ENCODE results near the gene HOXA6. TPM values are rescaled to one million over a fixed set of nuclear protein-coding genes. Genes with fewer than 3 reads are reported as not detected.

Gene HOXA6
- total and polyA plus RNA-seq, 9 donors, result 4.2 to 10.5 (median 5.6) TPM

DNA sequence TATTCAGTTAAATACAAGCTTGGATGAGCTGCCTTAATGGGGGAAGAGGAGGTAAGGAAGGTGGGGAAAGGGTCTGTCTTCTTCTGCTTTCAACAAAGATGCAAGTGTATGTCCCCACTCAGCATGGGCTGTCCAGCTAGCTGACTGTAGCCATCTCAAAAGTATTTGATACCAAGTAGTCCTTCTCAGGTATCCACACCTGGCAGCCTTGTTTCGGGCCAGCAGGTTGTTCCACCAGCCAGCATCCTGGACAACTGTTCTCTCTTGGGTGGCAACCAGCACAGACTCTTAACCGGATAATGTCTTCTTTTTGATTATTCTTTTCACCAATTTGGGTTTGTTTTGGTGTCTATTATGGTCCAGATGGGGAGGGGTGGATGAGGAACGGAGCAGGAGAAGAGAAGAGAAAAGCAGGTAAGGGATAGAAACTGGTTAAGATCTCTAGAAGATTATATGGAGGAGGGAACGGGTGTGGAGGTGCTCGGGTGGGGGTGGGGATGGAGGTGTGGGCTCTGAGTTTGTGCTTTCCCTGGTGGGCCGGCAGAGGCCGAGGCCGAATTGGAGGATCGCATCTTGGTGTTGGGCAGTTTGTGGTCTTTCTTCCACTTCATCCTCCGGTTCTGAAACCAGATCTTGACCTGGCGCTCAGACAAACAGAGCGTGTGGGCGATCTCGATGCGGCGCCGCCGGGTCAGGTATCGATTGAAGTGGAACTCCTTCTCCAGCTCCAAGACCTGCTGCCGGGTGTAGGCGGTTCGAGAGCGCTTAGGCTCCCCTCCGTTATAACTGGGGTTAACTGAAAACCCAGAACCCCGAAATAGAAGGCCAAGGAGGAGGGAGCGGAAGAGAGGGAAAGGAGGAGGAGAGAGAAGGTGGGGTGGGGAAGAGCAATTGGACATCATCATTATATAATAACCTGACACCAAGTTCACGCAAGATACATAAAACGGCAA is 18.5 kb downstream of the HOXA6 start:
- peak overlapping the region; percentile 82 for H3K27ac ChIP-seq (ENCODE audit: low read length)
- H3K27me3 ChIP-seq (ENCODE audit: control insufficient read depth, insufficient read depth, low read length), result peaks cover 6% of the 10 kb centered on the region
- peaks cover 12% of the 10 kb centered on the region for H3K36me3 ChIP-seq (ENCODE audit: control insufficient read depth, insufficient read depth, low read length)
- no peaks in the 10 kb centered on the region for H3K9me3 ChIP-seq (replicated peaks; ENCODE audit: control insufficient read depth, low read depth, low read length)
- DNase-seq, result no peak
- H3K4me3 ChIP-seq (ENCODE audit: low read length), result peak overlapping the region; percentile 54
- H3K4me1 ChIP-seq (ENCODE audit: control insufficient read depth, insufficient read depth, low read length), result peaks cover 52% of the 10 kb centered on the region
- WGBS (ENCODE audit: insufficient coverage), result 76% methylated on average over 17 of the region's 28 CpGs

DNA sequence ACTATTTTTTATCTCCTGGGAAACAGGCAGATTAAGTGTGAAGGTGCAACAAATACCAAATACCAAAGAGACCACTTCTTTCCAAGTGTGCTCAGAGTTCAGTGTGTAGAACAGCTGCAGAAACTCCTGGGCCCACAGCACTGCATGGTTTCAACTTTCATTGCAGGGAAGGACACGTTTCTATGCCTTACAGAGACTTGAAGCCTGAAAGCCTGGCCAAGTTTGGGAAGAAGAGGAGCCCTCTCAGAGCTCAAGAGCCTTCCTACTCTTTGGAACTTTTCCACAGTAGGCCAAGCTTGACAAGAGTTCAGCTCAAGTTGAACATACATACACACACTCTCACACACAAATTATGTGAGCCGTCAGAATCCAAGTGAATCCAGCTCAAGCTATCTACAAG is 19.5 kb downstream of the HOXA6 start:
- no peaks in the 10 kb centered on the region for H3K9me3 ChIP-seq (replicated peaks; ENCODE audit: control insufficient read depth, low read depth, low read length)
- DNase-seq, result peak; percentile 93
- H3K4me1 ChIP-seq (ENCODE audit: control insufficient read depth, insufficient read depth, low read length), result peaks cover 48% of the 10 kb centered on the region
- WGBS (ENCODE audit: insufficient coverage), result 0% methylated on average over 1 of the region's 2 CpGs
- peak overlapping the region; percentile 82 for H3K27ac ChIP-seq (ENCODE audit: low read length)
- no peak overlapping the region for H3K4me3 ChIP-seq (ENCODE audit: low read length)
- H3K36me3 ChIP-seq (ENCODE audit: control insufficient read depth, insufficient read depth, low read length), result peaks cover 17% of the 10 kb centered on the region
- peaks cover 10% of the 10 kb centered on the region for H3K27me3 ChIP-seq (ENCODE audit: control insufficient read depth, insufficient read depth, low read length)

- DNase-seq, result no peak
- Histone ChIP-seq H3K4me1 (ENCODE audit: control insufficient read depth, insufficient read depth, low read length) (peaks cover 54% of the 10 kb centered on the region), H3K4me3 (ENCODE audit: low read length) (no peak overlapping the region), H3K27ac (ENCODE audit: low read length) (no peak overlapping the region), H3K27me3 (ENCODE audit: control insufficient read depth, insufficient read depth, low read length) (peaks cover 11% of the 10 kb centered on the region), H3K9me3 (replicated peaks; ENCODE audit: control insufficient read depth, low read depth, low read length) (no peaks in the 10 kb centered on the region), H3K36me3 (ENCODE audit: control insufficient read depth, insufficient read depth, low read length) (peaks cover 27% of the 10 kb centered on the region)
- WGBS (ENCODE audit: insufficient coverage), result no CpG with 5 or more reads among the region's 3 CpGs
These were observed 20.8 kb downstream of the HOXA6 start for GRCh38 chr7:27126596-27127327.

GRCh38 chr7:27125986-27126394 is 21.6 kb downstream of the HOXA6 start:
- Histone ChIP-seq H3K27ac (ENCODE audit: low read length) (no peak overlapping the region), H3K27me3 (ENCODE audit: control insufficient read depth, insufficient read depth, low read length) (peaks cover 9% of the 10 kb centered on the region), H3K4me3 (ENCODE audit: low read length) (no peak overlapping the region), H3K9me3 (replicated peaks; ENCODE audit: control insufficient read depth, low read depth, low read length) (no peaks in the 10 kb centered on the region), H3K36me3 (ENCODE audit: control insufficient read depth, insufficient read depth, low read length) (peaks cover 28% of the 10 kb centered on the region), H3K4me1 (ENCODE audit: control insufficient read depth, insufficient read depth, low read length) (peaks cover 49% of the 10 kb centered on the region)
- WGBS (ENCODE audit: insufficient coverage), result 40% methylated on average over 2 of the region's 5 CpGs
- no peak for DNase-seq

- 60% methylated on average over 3 of the region's 8 CpGs for WGBS (ENCODE audit: insufficient coverage)
- Histone ChIP-seq H3K36me3 (ENCODE audit: control insufficient read depth, insufficient read depth, low read length) (peaks cover 28% of the 10 kb centered on the region), H3K4me1 (ENCODE audit: control insufficient read depth, insufficient read depth, low read length) (peaks cover 56% of the 10 kb centered on the region), H3K9me3 (replicated peaks; ENCODE audit: control insufficient read depth, low read depth, low read length) (no peaks in the 10 kb centered on the region), H3K4me3 (ENCODE audit: low read length) (no peak overlapping the region), H3K27me3 (ENCODE audit: control insufficient read depth, insufficient read depth, low read length) (peaks cover 7% of the 10 kb centered on the region), H3K27ac (ENCODE audit: low read length) (no peak overlapping the region)
- no peak for DNase-seq
These were observed 22.5 kb downstream of the HOXA6 start for GRCh38 chr7:27124902-27125689.

DNA sequence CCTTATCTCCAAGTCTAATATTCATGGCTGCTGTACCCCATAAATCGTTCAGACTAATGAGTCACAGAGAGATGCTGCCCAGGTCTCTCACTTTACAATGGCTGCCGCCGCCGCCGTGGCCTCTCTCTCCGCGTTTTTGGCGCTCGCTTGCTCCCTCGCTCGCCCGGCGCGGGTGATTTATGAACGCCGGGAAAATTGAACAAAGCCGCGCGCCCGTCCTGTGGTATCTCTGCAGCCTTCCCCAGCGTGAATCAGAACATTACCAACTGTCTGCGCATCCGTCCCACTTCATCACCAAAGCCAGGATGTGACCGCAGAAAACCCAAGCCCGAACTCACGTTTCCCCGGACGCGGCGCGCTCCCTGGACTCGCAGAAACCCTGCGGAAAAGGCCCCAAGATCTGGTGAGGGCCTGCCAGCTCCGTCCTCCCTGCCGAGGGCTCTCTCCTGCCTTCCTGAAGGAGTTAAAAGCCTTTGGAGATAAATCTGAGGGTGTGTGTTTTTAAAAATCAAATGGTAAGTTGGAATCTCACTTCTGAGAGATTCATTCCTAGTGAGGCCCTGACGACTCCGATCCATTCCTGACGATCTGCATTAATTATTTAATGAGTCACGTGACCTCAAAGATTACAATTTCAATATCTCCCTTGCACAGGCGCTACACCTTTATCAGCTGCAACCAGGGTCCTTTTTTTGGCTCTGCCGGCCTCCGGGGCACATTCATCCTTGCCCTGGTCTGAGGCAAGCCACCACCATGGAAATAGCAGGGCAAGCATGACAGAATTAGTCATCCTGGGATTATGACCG is 23.3 kb downstream of the HOXA6 start:
- Histone ChIP-seq H3K4me3 (ENCODE audit: low read length) (no peak overlapping the region), H3K27ac (ENCODE audit: low read length) (no peak overlapping the region), H3K27me3 (ENCODE audit: control insufficient read depth, insufficient read depth, low read length) (peaks cover 7% of the 10 kb centered on the region), H3K36me3 (ENCODE audit: control insufficient read depth, insufficient read depth, low read length) (peaks cover 34% of the 10 kb centered on the region), H3K4me1 (ENCODE audit: control insufficient read depth, insufficient read depth, low read length) (peaks cover 57% of the 10 kb centered on the region), H3K9me3 (replicated peaks; ENCODE audit: control insufficient read depth, low read depth, low read length) (no peaks in the 10 kb centered on the region)
- WGBS (ENCODE audit: insufficient coverage), result 73% methylated on average over 33 of the region's 43 CpGs
- no peak for DNase-seq

- Histone ChIP-seq H3K9me3 (replicated peaks; ENCODE audit: control insufficient read depth, low read depth, low read length) (no peaks in the 10 kb centered on the region), H3K4me1 (ENCODE audit: control insufficient read depth, insufficient read depth, low read length) (peaks cover 53% of the 10 kb centered on the region), H3K36me3 (ENCODE audit: control insufficient read depth, insufficient read depth, low read length) (peaks cover 34% of the 10 kb centered on the region), H3K4me3 (ENCODE audit: low read length) (no peak overlapping the region), H3K27me3 (ENCODE audit: control insufficient read depth, insufficient read depth, low read length) (peaks cover 7% of the 10 kb centered on the region), H3K27ac (ENCODE audit: low read length) (no peak overlapping the region)
- no peak for DNase-seq
- WGBS (ENCODE audit: insufficient coverage), result 77% methylated on average over 18 of the region's 26 CpGs
These were observed 24.0 kb downstream of the HOXA6 start for GRCh38 chr7:27123477-27124053.

- Histone ChIP-seq H3K36me3 (ENCODE audit: control insufficient read depth, insufficient read depth, low read length) (peaks cover 36% of the 10 kb centered on the region), H3K27ac (ENCODE audit: low read length) (no peak overlapping the region), H3K4me1 (ENCODE audit: control insufficient read depth, insufficient read depth, low read length) (peaks cover 52% of the 10 kb centered on the region), H3K4me3 (ENCODE audit: low read length) (no peak overlapping the region), H3K9me3 (replicated peaks; ENCODE audit: control insufficient read depth, low read depth, low read length) (no peaks in the 10 kb centered on the region), H3K27me3 (ENCODE audit: control insufficient read depth, insufficient read depth, low read length) (peaks cover 7% of the 10 kb centered on the region)
- DNase-seq, result no peak
- WGBS (ENCODE audit: insufficient coverage), result 63% methylated on average over 8 of the region's 14 CpGs
These were observed 24.5 kb downstream of the HOXA6 start for GRCh38 chr7:27123007-27123476.
